ENCODE data around the gene RFTN2.

RFTN2 gene

DNA sequence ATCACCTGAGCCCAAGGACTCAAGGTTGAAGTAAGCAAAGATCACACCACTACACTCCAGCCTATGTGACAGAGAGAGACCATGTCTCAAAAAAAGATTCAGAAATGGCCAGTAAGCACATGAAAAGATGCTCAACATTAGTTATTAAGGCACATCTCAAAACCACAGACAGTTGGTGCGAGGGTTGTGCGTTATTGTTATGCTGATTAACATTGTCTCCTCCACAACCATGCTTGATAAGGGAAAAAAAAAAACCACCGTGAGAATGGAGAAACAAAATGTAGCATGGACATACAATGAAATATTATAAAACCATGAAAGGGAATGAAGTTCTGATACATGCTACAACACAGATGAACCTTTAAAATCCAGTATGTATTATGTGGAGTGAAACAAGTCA is 132.2 kb downstream of the RFTN2 start:
- no peak for DNase-seq

DNA sequence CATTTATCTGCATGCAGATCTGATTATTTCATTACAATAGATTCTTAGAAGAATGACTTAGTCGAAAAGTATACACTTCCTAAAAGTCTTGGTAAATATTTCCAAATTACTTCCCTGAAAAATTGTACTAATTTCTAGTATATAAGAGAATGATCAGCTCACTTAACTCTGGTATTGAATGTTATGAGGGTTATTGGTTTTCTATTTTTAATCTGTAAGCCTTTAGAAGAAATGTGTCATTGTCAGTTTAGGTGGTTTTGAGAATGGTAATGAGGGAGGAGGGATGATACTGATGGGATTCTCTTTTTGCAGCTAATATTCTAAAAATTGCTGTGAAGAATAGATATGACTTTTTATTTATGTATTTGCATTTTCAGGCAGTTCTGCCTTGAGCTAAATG is 135.7 kb downstream of the RFTN2 start:
- DNase-seq, result no peak

DNA sequence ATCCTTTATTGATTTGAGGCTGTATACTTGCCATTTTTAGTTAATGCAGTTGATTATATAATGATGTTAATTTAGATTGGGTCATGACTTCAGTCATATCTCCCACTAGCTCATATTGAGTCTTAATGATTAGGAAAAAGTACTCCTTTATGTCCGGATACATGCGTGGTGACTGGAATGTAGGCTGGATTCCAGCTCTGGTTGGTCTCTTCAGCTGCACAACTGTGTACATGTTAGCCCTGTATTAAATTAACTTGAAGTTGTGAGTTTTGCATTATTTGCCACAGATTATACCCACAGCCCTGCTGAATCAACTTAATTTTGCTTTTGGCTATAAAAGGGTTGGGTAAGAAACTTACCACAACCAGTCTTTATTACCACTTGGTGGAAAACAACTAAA is 137.0 kb downstream of the RFTN2 start:
- DNase-seq, result no peak

Measured in inflammatory macrophage treated with lipopolysaccharide for 1 hour (primary cell).